IgD-negative memory B cell (primary cell): ENCODE measurements around the gene TRIM44. TPM values are rescaled to one million over a fixed set of nuclear protein-coding genes. Genes with fewer than 3 reads are reported as not detected.
"Not testable (repeated sequence)": the region's sequence is repeated elsewhere in the genome, so short reads cannot be mapped to it uniquely, and the experiment has no call there.

Experiments
- H3K27ac Mint-ChIP-seq, 3 donors: one replicate each; pipeline ENCODE4 v1.8.0; 2020 to 2022; ENCODE audit warnings: mild to moderate bottlenecking in 3 of 3, mixed read lengths in 3 of 3, moderate library complexity in 1 of 3
- H3K27me3 Mint-ChIP-seq: one replicate; pipeline ENCODE4 v1.8.0; 2021; ENCODE audit warnings: mixed read lengths
- H3K36me3 Mint-ChIP-seq: one replicate; pipeline ENCODE4 v1.8.0; 2020; ENCODE audit warnings: mild to moderate bottlenecking, mixed read lengths
- H3K4me1 Mint-ChIP-seq, 3 donors: one replicate each; pipeline ENCODE4 v1.8.0; 2020 to 2022; ENCODE audit warnings: mixed read lengths in 3 of 3, mild to moderate bottlenecking in 1 of 3
- H3K4me3 Mint-ChIP-seq, 4 donors: one replicate each; pipeline ENCODE4 v1.8.0; 2020 to 2022; ENCODE audit warnings: mild to moderate bottlenecking in 4 of 4, mixed read lengths in 4 of 4, moderate library complexity in 3 of 4
- H3K9me3 Mint-ChIP-seq, 3 donors: one replicate each; pipeline ENCODE4 v1.8.0; 2020 to 2021; ENCODE audit warnings: mixed read lengths in 3 of 3, mild to moderate bottlenecking in 1 of 3
- polyA plus RNA-seq: library from polyadenylated mRNA; unstranded; fragments of 300-500 nt; fragmentation: Illumina TruSeq; gene quantifications from one replicate; pipeline ENCODE4 v1.2.3, GENCODE V29; 2021

TRIM44 gene
- polyA plus RNA-seq, 1 donor from 2014 or later = 42.0 TPM

DNA sequence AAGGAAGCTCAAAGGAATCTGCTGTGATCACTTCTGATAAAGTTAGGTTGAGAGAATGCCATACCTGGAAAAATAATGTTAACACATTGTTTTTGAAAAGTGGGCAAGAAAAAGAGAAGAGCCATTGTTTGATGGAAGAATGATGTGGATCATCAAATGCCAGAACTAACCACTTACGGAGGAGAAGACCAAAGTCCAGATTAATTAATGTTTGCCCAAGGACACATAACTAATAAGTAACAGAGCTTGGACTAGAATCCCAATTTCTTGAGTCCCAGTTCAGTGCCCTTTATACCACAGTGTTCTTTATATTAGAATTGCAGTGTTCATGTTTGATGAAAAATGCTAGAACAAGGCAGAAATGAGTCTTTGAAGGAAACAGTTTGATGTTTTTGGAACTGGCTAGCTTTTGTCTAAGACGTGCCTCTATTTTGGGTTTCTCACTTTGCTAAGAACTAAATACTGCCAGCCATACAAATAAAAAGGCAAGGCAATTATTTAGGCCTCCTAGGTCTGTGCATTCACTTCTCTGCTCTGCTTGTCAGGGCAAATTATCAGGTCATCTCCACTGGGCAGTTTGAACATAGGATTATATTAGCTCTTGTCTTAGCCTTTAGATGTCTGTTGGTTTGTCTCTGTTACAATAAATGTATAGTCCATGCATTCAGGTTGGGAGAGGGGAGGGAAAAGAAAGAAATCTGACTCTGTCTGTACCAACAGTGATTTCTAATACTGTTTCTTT, 72.3 kb downstream of the TRIM44 start:
- Mint-ChIP-seq H3K4me3 (no peak overlapping the region), H3K9me3 (peaks cover 2 to 5% (median 5%) of the 10 kb centered on the region in 3 donors), H3K4me1 (peaks cover 0 to 7% (median 6%) of the 10 kb centered on the region in 3 donors), H3K27ac (no peak overlapping the region), H3K36me3 (peaks cover 34% of the 10 kb centered on the region), H3K27me3 (no peaks in the 10 kb centered on the region)

DNA sequence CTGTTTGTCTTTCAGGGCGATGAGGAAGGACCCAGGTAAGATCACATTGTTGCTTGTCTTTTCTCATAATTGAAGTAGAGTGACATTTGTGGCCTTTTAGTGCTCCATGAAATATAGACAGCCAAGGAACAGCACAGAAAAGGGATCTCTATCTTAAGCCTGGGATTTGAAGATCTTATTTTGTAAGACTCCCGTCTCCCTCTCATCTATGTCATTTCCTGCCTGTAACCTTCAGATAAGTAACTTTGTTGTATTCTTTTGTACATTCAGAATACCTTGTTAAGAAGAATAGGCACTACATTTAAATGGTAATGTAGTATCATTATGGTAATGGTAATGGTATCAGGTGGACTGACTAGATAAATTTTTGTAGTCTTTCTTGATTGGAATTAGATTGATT, 72.8 kb downstream of the TRIM44 start:
- Mint-ChIP-seq H3K27me3 (no peaks in the 10 kb centered on the region), H3K4me1 (peaks cover 0 to 7% (median 7%) of the 10 kb centered on the region in 3 donors), H3K36me3 (peaks cover 32% of the 10 kb centered on the region), H3K9me3 (peaks cover 0 to 5% (median 0%) of the 10 kb centered on the region in 3 donors), H3K27ac (no peak overlapping the region), H3K4me3 (no peak overlapping the region)

DNA sequence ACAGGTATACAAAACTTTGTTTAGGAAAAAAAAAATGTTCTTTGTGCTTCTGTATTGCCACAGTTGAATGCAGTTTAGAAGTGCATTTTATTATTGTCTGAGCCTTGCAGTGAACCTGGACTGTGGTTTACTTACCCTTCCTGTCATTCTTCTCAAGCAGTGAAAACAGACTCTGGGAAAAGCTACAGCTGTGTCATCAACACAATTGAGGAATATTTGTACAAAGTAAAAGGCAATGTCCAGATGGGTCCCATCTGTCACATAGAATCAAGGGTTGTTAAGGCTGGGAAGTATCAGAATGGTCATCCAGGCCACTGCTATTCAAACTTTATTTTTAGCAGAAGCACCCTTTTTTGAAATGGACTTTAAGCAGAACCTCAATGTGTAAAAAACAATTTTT, 73.3 kb downstream of the TRIM44 start:
- no peak overlapping the region for H3K27ac Mint-ChIP-seq
- H3K36me3 Mint-ChIP-seq = peaks cover 31% of the 10 kb centered on the region
- no peak overlapping the region for H3K4me3 Mint-ChIP-seq
- H3K27me3 Mint-ChIP-seq = no peaks in the 10 kb centered on the region
- H3K4me1 Mint-ChIP-seq = peaks cover 0 to 7% (median 7%) of the 10 kb centered on the region in 3 donors
- peaks cover 0 to 3% (median 0%) of the 10 kb centered on the region in 3 donors for H3K9me3 Mint-ChIP-seq

DNA sequence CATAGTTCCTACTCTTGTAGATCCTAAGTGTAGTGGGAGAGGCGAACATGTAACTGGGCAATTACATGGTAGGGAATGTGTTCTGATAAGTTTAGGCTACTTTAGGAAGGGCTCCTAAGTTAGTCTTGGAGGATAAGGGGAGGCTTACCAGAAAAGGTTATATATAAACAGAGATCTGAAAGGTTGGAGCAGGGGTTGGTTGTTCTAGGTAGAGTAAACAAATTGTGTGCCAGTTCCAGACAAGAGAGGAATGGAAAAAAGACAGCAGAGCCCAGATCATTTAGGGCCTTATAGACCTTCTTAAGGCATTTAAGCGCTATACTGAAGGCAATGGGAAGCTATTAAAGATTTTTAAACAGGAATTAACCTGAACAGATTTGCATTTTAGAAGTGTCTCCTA, 74.4 kb downstream of the TRIM44 start:
- peaks cover 0 to 7% (median 7%) of the 10 kb centered on the region in 3 donors for H3K4me1 Mint-ChIP-seq
- H3K4me3 Mint-ChIP-seq = no peak overlapping the region
- no peaks in the 10 kb centered on the region for H3K27me3 Mint-ChIP-seq
- H3K9me3 Mint-ChIP-seq = peaks cover 0 to 2% (median 0%) of the 10 kb centered on the region in 3 donors
- peaks cover 28% of the 10 kb centered on the region for H3K36me3 Mint-ChIP-seq
- no peak overlapping the region for H3K27ac Mint-ChIP-seq

DNA sequence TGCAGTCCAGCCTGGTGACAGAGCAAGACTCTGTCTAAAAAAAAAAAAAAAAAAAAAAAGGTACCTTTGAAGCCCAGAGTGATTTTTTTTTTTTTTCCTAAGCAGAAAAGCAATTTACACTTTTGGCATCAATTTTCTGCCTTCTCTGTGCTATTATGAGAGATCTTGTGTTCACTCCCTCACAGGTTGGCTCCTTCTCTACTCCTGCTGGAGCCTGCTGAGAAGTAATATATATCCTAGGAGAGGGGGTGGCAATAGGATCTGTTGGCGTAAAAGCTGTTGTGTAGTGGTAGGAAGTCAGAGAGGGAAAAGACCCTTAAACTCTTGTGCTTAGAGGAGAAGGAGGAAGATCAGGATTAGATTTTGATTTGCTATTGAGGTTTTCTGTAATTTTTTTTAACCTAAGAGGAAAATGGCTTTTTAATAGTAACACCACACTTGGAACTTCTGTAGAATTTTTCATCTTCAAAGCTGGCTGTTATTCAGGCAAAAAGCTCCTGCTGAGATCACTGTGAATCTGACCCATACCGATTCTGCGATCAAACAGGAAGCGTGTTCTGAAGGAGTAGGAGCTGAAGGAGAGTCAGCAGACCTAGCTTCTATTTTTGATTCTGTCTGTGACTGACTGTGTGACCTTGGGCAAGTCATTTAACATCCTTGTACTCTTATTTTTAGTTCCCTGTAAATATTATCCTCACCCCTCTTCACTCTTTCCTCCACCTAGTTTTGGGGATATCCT, 77.7 kb downstream of the TRIM44 start:
- H3K27me3 Mint-ChIP-seq = no peaks in the 10 kb centered on the region
- H3K4me3 Mint-ChIP-seq = no peak overlapping the region
- no peaks in the 10 kb centered on the region for H3K9me3 Mint-ChIP-seq
- peaks cover 0 to 7% (median 5%) of the 10 kb centered on the region in 3 donors for H3K4me1 Mint-ChIP-seq
- H3K27ac Mint-ChIP-seq = no peak overlapping the region
- peaks cover 40% of the 10 kb centered on the region for H3K36me3 Mint-ChIP-seq

DNA sequence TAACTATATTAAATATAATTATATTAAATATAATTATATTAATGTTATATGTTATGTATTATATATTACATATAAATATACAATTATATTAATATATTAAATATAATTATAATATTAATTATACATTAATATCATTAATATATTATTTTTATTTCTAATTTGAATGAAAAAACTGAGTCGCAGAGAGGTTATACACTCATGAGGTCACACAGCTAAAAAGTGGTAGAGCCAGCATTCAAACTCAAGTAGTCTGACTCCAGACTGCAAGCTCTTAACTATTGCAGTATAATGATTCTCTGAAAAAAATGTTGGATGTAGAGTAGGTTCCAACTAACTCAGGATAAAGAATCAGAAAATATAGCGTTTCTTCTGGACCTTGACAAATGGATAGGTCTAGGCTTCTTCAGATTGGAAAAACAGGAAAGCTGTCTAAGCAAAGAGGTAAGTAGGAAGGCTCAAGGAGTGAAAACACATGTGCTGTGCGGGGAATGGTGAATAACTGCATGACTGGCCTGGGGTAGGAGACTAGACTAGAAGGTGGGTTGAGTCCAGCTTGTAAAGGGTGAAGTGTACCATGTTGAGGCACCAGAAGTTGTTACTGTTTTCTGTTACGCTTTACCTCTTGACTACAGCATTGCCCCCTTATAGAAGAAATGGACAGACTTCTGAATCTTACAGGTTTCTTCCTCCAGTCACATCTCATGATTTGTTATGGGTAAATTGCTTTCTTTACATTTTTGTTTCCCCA, 80.3 kb downstream of the TRIM44 start:
- peaks cover 0 to 7% (median 4%) of the 10 kb centered on the region in 3 donors for H3K4me1 Mint-ChIP-seq
- no peak overlapping the region for H3K4me3 Mint-ChIP-seq
- H3K27me3 Mint-ChIP-seq = no peaks in the 10 kb centered on the region
- H3K27ac Mint-ChIP-seq = no peak overlapping the region
- peaks cover 28% of the 10 kb centered on the region for H3K36me3 Mint-ChIP-seq
- no peaks in the 10 kb centered on the region for H3K9me3 Mint-ChIP-seq

DNA sequence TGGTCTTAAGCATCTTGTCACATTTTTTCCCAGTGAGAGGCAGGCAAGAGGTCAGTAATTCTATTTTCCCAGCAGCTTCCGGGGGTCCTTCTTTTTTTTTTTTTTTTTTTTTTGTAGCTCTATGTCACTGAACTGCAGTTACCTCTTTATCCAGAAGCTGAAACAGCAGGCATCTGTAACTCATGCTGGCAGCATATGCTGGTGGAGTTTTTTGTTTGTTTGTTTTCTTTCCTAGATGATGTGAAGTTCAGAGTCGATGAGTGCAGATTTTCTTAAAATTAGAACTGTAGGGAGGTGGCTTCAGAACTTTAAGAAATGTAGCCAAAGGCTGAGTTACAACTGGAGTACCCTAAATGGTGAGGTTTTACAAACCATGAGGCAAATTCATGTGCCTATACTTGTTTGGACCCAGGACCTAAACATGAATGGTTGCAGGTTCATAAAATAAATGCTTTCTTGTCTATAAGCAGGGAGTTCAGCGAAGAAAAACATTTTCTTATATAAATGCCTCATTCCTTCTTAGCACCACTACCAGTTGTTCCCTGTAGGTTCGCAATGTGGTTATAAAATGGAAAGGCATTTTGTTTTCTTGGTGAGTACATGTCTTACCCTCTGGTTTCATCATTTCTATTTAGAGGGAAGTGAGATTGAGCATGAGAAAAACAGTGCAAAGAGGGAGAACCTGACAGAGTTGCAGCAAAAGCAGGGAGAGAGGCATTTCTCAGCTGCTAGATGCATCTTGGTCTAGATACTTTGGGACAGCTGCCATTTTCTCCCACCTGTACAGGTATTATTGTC, 84.0 kb downstream of the TRIM44 start:
- peaks cover 0 to 2% (median 0%) of the 10 kb centered on the region in 3 donors for H3K4me1 Mint-ChIP-seq
- no peaks in the 10 kb centered on the region for H3K9me3 Mint-ChIP-seq
- peaks cover 16% of the 10 kb centered on the region for H3K36me3 Mint-ChIP-seq
- no peaks in the 10 kb centered on the region for H3K27me3 Mint-ChIP-seq
- H3K4me3 Mint-ChIP-seq = no peak overlapping the region
- no peak overlapping the region for H3K27ac Mint-ChIP-seq

DNA sequence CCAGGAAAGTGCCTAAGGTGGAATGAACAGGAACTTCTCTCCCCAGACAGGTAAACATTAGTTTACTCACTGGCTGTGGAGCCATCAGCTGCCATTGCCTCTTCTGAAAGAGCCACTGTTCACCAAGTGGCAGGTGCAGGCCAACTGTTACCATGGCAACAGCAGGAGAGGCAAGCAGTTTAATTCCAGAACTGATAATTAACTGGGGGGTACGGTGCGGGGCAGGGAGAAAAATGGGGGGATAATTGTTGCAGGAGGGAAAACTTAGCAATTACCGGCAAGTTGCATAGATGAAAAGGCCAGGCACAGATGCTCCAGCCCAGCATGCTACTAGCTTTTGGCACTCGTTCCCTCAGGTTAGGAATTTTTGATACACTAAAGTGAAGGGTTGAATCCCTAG, 85.1 kb downstream of the TRIM44 start:
- H3K4me3 Mint-ChIP-seq = no peak overlapping the region
- peaks cover 0 to 2% (median 0%) of the 10 kb centered on the region in 3 donors for H3K4me1 Mint-ChIP-seq
- peaks cover 16% of the 10 kb centered on the region for H3K36me3 Mint-ChIP-seq
- H3K27me3 Mint-ChIP-seq = no peaks in the 10 kb centered on the region
- no peaks in the 10 kb centered on the region for H3K9me3 Mint-ChIP-seq
- H3K27ac Mint-ChIP-seq = no peak overlapping the region

DNA sequence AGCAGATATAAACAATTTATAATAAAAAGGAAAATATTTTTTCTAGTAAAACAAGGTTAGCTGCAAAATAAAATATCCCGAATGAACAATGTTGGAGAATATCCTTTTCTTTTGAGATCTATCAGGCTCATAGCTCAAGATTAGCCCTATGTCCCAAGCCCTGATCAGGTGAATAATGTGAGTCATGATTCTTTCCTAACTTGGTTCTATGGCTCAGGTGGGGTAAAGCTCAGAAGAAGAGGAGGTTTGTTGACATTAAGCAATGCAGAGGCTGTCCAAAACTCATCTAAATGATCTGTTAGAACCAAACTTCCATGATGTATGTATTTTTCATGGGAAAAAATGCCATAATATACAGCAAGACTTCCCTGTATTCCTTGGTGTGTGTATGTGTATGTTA, 86.1 kb downstream of the TRIM44 start:
- H3K36me3 Mint-ChIP-seq = peaks cover 10% of the 10 kb centered on the region
- H3K27me3 Mint-ChIP-seq = no peaks in the 10 kb centered on the region
- no peaks in the 10 kb centered on the region for H3K9me3 Mint-ChIP-seq
- H3K4me3 Mint-ChIP-seq = no peak overlapping the region
- H3K27ac Mint-ChIP-seq = no peak overlapping the region
- peaks cover 0 to 2% (median 1%) of the 10 kb centered on the region in 3 donors for H3K4me1 Mint-ChIP-seq

DNA sequence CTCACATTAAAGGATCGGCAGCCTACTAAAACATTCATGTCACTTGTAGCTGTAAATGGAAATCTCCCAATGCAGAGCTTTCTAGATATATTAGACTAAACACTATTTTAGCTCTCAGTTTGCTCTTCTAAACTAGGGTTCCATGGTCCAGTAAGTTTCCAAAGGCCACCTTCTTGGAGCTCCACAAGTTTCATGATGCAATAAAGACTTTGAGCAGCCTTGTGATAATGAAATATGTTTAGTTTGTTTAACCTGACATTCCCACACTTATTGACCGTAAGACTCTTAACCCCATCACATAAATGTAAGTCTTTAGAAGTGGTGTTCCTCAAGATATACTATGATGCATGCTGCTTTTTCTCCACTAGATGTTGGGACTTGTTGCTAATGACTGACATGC, 87.7 kb downstream of the TRIM44 start:
- Mint-ChIP-seq H3K4me3 (no peak overlapping the region), H3K9me3 (no peaks in the 10 kb centered on the region), H3K4me1 (peaks cover 0 to 2% (median 1%) of the 10 kb centered on the region in 3 donors), H3K27me3 (no peaks in the 10 kb centered on the region), H3K27ac (no peak overlapping the region), H3K36me3 (peaks cover 3% of the 10 kb centered on the region)

DNA sequence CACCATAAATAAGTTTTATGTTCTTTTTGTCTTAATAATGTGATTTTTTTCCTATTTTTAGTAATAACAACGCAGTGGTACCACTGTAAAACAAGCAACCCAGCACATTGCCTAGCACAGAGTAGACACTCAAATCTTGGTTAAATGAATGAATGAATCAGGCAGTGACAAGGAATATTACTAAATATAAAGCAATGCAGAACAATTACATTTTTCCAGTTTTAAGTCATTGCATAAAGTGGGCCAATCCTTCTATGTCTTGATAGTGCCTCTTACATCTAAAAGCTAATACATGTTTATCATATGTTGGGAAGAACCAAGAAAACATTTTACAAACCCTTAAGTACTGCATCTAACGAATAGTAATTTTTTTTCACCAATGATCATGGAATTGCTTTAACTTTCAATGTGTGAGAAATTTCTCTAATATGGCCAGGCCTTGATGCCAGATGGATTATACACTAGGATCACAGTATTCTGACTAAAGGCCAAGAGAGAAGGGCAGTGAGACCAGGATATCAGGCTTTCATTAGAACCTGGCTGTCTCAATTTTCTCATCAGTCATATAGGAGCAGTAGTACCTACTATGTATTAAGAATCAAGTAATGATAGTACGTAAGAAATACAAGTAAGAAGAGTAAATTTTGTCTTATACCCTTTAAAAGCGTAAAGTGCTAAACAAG, 88.5 kb downstream of the TRIM44 start:
- H3K4me1 Mint-ChIP-seq = peaks cover 0 to 1% (median 1%) of the 10 kb centered on the region in 3 donors
- peaks cover 2% of the 10 kb centered on the region for H3K36me3 Mint-ChIP-seq
- H3K4me3 Mint-ChIP-seq = no peak overlapping the region
- no peak overlapping the region for H3K27ac Mint-ChIP-seq
- no peaks in the 10 kb centered on the region for H3K27me3 Mint-ChIP-seq
- H3K9me3 Mint-ChIP-seq = no peaks in the 10 kb centered on the region

DNA sequence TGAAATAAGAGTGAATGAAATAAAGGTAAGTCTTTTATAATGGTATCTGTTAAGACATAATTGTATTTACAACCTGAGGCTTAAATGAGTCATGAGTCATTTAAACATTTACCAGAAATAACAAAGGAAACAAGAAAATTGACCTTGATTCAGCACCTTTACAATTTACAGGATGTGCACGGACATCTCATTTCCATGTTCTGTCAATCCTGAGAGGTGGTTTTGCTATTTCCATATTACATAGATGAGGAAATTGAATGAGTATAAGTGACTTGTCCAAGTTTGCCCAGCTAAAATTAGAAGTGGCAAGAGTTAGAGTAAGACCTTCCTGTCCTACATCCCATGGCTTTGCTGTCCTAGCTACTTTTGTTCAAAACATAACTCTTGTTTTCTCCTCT, 89.1 kb downstream of the TRIM44 start:
- Mint-ChIP-seq H3K4me1 (peaks cover 0 to 1% (median 1%) of the 10 kb centered on the region in 3 donors), H3K9me3 (no peaks in the 10 kb centered on the region), H3K4me3 (no peak overlapping the region), H3K27ac (no peak overlapping the region), H3K36me3 (peaks cover 2% of the 10 kb centered on the region), H3K27me3 (no peaks in the 10 kb centered on the region)

DNA sequence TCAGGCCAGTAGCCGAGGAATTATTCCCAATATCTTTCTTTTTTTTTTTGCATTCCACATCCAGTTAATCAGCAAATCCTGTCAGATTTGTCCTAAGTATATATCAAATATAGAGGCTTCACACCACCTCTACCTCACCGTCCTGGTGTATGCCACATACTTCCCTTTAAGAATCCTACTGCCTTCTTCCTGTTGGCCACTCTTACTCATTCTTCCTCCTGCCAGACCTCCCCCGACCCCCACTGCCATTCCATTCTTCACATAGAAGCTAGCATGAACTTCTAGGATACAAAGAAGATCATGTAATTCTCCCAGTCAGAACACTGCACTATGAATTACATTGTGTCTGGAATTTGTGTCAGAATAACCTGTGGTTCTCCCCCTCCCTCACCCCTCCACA, 89.5 kb downstream of the TRIM44 start:
- Mint-ChIP-seq H3K36me3 (peaks cover 2% of the 10 kb centered on the region), H3K4me1 (peaks cover 0 to 1% (median 1%) of the 10 kb centered on the region in 3 donors), H3K27ac (no peak overlapping the region), H3K4me3 (no peak overlapping the region), H3K27me3 (no peaks in the 10 kb centered on the region), H3K9me3 (no peaks in the 10 kb centered on the region)

DNA sequence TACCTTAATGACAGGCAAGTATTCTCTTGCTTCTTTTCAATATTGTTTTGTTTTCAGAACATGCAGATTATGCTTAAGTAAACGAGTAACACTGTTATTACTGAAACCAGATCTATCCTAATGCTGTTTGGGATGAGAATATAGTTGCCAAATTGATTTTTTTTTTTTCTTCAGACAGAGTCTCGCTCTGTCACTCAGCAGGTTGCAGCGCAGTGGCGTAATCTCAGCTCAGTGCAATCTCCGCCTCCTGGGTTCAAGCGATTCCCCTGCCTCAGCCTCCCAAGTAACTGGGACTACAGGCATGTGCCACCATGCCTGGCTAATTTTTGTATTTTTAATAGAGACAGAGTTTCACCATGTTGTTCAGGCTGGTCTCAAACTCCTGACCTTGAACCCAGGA, 91.0 kb downstream of the TRIM44 start:
- H3K27ac Mint-ChIP-seq, H3K36me3 Mint-ChIP-seq, H3K4me1 Mint-ChIP-seq, H3K4me3 Mint-ChIP-seq, H3K27me3 Mint-ChIP-seq, H3K9me3 Mint-ChIP-seq: not testable (repeated sequence)
